ENCODE results near the gene PLEKHA6.

PLEKHA6 gene

DNA sequence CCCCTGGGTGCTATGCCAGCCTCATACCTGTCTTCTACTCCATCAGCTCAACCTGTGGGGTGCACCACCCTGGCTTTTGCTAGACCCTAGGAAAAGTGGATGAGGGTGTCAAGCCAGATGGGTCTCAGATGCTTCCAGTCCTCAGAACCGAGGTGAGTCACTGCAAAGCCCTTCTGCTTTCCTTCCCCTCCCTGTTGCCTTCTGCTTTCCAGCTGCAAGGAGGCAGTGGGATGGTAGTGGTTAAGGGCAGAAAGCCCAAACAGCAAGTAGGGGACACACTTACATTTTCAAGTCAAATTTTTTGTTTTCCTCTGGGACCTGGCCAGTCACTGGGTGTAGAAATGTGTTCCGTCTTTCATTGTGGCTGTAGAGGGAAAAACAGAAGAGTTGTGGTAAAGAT is 85.3 kb downstream of the PLEKHA6 start:
- peaks cover 2% of the 10 kb centered on the region for H3K9me3 ChIP-seq (ENCODE audit: low read length)
- H3K27me3 ChIP-seq (ENCODE audit: insufficient read depth, low read length) = no peaks in the 10 kb centered on the region
- H2AFZ ChIP-seq (ENCODE audit: low read depth, low read length) = no peak overlapping the region
- no peak overlapping the region for H3K4me3 ChIP-seq (ENCODE audit: low read length)
- H3K4me1 ChIP-seq (ENCODE audit: insufficient read depth, low read length) = peaks cover 13% of the 10 kb centered on the region
- H3K36me3 ChIP-seq (ENCODE audit: insufficient read depth, low read length) = peaks cover 51% of the 10 kb centered on the region

DNA sequence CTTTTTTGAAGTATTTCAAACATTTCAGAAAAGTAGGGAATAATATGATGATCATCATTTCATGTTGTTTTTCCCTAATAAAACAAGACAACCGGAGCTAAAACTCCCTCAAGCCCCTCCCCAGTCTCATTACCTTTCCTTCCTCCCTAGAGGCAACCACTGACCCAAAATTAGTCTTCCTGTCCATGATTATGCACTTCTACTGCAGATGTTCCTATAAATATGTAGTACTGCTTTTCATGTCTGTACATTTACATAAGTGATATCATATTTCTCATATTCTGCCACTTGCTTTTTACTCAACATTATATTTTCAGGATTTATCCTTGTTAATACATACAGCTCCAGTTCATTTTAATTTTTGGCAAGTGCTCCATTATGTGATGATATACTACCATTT is 87.2 kb downstream of the PLEKHA6 start:
- H3K36me3 ChIP-seq (ENCODE audit: insufficient read depth, low read length) = peaks cover 60% of the 10 kb centered on the region
- peaks cover 2% of the 10 kb centered on the region for H3K9me3 ChIP-seq (ENCODE audit: low read length)
- no peak overlapping the region for H2AFZ ChIP-seq (ENCODE audit: low read depth, low read length)
- no peak overlapping the region for H3K4me3 ChIP-seq (ENCODE audit: low read length)
- no peaks in the 10 kb centered on the region for H3K27me3 ChIP-seq (ENCODE audit: insufficient read depth, low read length)
- peaks cover 13% of the 10 kb centered on the region for H3K4me1 ChIP-seq (ENCODE audit: insufficient read depth, low read length)

DNA sequence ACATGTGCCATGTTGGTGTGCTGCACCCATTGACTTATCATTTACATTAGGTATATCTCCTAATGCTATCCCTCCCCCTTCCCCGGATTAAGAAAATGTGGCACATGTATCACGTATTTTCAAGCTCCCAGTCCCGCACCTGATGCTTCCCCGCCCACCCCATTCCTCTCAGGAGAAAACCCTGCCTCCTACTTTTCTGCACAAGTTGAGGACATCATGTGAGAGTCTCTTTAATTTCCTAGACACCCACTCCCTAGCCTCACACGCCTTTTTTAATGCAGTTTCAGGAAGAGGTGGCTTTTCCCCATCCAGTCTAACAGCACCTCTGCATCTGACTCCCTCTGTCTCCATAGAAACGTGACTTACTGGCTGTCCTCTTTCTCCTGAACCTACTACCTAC is 87.8 kb downstream of the PLEKHA6 start:
- Histone ChIP-seq H2AFZ (ENCODE audit: low read depth, low read length) (no peak overlapping the region), H3K4me3 (ENCODE audit: low read length) (no peak overlapping the region), H3K36me3 (ENCODE audit: insufficient read depth, low read length) (peaks cover 65% of the 10 kb centered on the region), H3K4me1 (ENCODE audit: insufficient read depth, low read length) (peaks cover 12% of the 10 kb centered on the region), H3K27me3 (ENCODE audit: insufficient read depth, low read length) (no peaks in the 10 kb centered on the region), H3K9me3 (ENCODE audit: low read length) (peaks cover 2% of the 10 kb centered on the region)

- H2AFZ ChIP-seq (ENCODE audit: low read depth, low read length) = no peak overlapping the region
- H3K9me3 ChIP-seq (ENCODE audit: low read length) = peaks cover 2% of the 10 kb centered on the region
- no peak overlapping the region for H3K4me3 ChIP-seq (ENCODE audit: low read length)
- H3K4me1 ChIP-seq (ENCODE audit: insufficient read depth, low read length) = peaks cover 12% of the 10 kb centered on the region
- H3K27me3 ChIP-seq (ENCODE audit: insufficient read depth, low read length) = no peaks in the 10 kb centered on the region
- H3K36me3 ChIP-seq (ENCODE audit: insufficient read depth, low read length) = peaks cover 76% of the 10 kb centered on the region
Observed at GRCh38 chr1:204268101-204268500, 91.6 kb downstream of the PLEKHA6 start.

GRCh38 chr1:204267191-204267601 is 92.5 kb downstream of the PLEKHA6 start:
- Histone ChIP-seq H3K4me3 (ENCODE audit: low read length) (no peak overlapping the region), H3K36me3 (ENCODE audit: insufficient read depth, low read length) (peaks cover 68% of the 10 kb centered on the region), H3K9me3 (ENCODE audit: low read length) (peaks cover 2% of the 10 kb centered on the region), H3K4me1 (ENCODE audit: insufficient read depth, low read length) (peaks cover 20% of the 10 kb centered on the region), H2AFZ (ENCODE audit: low read depth, low read length) (no peak overlapping the region), H3K27me3 (ENCODE audit: insufficient read depth, low read length) (no peaks in the 10 kb centered on the region)

GRCh38 chr1:204266504-204267034 is 93.2 kb downstream of the PLEKHA6 start:
- peaks cover 20% of the 10 kb centered on the region for H3K4me1 ChIP-seq (ENCODE audit: insufficient read depth, low read length)
- H3K36me3 ChIP-seq (ENCODE audit: insufficient read depth, low read length) = peaks cover 69% of the 10 kb centered on the region
- no peak overlapping the region for H3K4me3 ChIP-seq (ENCODE audit: low read length)
- H3K9me3 ChIP-seq (ENCODE audit: low read length) = peaks cover 2% of the 10 kb centered on the region
- H2AFZ ChIP-seq (ENCODE audit: low read depth, low read length) = no peak overlapping the region
- no peaks in the 10 kb centered on the region for H3K27me3 ChIP-seq (ENCODE audit: insufficient read depth, low read length)

- Histone ChIP-seq H3K36me3 (ENCODE audit: insufficient read depth, low read length) (peaks cover 69% of the 10 kb centered on the region), H3K4me3 (ENCODE audit: low read length) (no peak overlapping the region), H3K27me3 (ENCODE audit: insufficient read depth, low read length) (no peaks in the 10 kb centered on the region), H3K4me1 (ENCODE audit: insufficient read depth, low read length) (peaks cover 20% of the 10 kb centered on the region), H2AFZ (ENCODE audit: low read depth, low read length) (no peak overlapping the region), H3K9me3 (ENCODE audit: low read length) (peaks cover 2% of the 10 kb centered on the region)
Observed at GRCh38 chr1:204265665-204266064, 94.1 kb downstream of the PLEKHA6 start.

DNA sequence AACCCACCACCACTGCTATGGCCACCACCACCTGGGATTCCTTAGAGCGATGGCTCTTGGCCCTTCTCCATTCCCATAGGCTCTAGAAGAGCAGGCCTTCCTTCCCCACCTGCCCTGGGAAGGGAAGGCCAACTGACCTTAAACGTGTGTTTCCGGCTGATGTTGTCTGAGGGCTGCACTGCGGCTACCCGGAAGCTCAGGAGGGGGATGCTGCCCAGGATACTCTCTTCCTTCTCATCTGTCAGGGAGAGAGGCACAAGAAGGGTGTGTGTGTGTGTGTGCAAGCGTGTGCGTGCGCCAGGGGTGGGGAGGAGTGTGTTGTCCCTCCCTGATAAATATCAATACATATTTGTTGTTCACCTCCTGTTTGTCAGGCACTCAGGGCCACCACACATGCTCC is 94.9 kb downstream of the PLEKHA6 start:
- Histone ChIP-seq H3K36me3 (ENCODE audit: insufficient read depth, low read length) (peaks cover 71% of the 10 kb centered on the region), H2AFZ (ENCODE audit: low read depth, low read length) (no peak overlapping the region), H3K9me3 (ENCODE audit: low read length) (peaks cover 2% of the 10 kb centered on the region), H3K27me3 (ENCODE audit: insufficient read depth, low read length) (no peaks in the 10 kb centered on the region), H3K4me1 (ENCODE audit: insufficient read depth, low read length) (peaks cover 20% of the 10 kb centered on the region), H3K4me3 (ENCODE audit: low read length) (no peak overlapping the region)

- Histone ChIP-seq H3K4me1 (ENCODE audit: insufficient read depth, low read length) (peaks cover 20% of the 10 kb centered on the region), H3K27me3 (ENCODE audit: insufficient read depth, low read length) (no peaks in the 10 kb centered on the region), H3K4me3 (ENCODE audit: low read length) (no peak overlapping the region), H3K9me3 (ENCODE audit: low read length) (no peaks in the 10 kb centered on the region), H2AFZ (ENCODE audit: low read depth, low read length) (no peak overlapping the region), H3K36me3 (ENCODE audit: insufficient read depth, low read length) (peaks cover 72% of the 10 kb centered on the region)
Observed at GRCh38 chr1:204263254-204263910, 96.3 kb downstream of the PLEKHA6 start.

DNA sequence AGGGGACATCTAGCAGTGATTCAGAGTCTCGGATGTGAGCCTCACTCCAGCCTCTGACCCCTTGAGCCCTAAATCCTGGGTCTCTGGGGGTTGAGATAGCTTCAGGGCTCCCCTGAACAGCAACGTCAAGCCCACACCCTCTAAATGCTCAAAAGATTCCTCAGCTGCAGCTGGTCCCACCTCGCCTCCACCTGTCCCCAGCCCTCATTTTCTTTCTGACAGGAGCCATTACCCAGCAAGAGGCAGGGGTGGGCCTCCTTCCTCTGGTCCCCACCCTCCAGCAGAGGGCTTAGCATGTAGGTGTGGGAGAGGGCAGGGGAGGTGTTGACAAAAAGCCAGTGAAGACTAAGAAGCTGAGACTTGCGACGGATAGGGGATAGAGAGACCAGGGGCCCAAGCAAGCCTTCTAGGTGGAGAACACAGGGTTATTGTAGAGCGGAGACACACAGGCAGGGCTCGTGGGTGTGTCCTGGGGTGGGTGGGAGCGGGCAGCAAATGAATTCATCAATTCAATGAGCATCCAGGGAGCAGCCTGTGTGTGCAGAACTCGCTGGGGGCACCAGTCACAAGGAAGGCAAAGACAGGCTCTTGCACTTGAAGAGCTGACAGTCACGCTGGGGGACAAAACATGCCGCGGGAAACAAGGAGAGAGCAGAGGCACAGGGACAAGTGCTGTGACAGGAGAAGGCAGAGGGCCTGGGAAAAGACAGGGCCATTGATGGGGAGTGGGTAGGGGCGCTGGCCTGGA is 97.0 kb downstream of the PLEKHA6 start:
- H3K36me3 ChIP-seq (ENCODE audit: insufficient read depth, low read length) = peaks cover 67% of the 10 kb centered on the region
- peaks cover 20% of the 10 kb centered on the region for H3K4me1 ChIP-seq (ENCODE audit: insufficient read depth, low read length)
- H2AFZ ChIP-seq (ENCODE audit: low read depth, low read length) = no peak overlapping the region
- H3K4me3 ChIP-seq (ENCODE audit: low read length) = no peak overlapping the region
- H3K27me3 ChIP-seq (ENCODE audit: insufficient read depth, low read length) = no peaks in the 10 kb centered on the region
- H3K9me3 ChIP-seq (ENCODE audit: low read length) = no peaks in the 10 kb centered on the region

DNA sequence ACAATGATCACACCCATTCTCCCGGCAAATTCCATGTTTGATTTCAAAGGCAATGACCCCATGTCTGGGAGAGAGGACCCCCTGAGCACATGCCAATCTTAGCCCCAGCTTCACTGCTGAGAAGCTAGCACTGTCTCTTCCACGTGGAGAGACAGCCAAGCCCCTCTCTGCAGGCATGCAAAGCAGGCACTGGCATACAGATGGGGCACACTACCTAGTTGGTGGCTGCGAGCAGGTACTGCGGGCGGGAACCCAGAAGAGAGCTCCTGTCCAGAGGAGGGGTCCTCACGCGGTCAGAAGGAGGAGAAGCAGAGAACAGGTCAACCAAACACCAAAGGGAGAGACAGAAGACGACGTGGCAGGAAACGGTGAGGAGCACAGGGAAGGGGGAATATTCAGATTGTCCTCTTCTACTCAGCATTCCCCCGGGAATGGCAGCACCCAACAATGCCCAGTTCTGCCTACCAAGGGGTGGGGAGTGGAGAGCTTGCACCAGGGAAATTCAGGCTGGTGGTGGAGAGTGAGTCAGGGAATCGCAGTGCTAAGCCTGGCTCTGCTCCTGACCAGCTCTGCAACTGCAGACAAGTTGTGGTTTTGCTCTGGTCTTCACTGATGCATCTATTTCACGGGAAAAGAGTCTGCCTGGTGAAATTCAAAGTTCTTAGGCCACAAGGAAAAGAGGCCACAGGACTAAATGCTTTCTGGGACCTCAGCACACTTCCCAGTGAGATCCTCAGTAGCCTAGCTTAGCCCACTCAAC is 97.8 kb downstream of the PLEKHA6 start:
- Histone ChIP-seq H3K36me3 (ENCODE audit: insufficient read depth, low read length) (peaks cover 65% of the 10 kb centered on the region), H3K4me1 (ENCODE audit: insufficient read depth, low read length) (peaks cover 22% of the 10 kb centered on the region), H2AFZ (ENCODE audit: low read depth, low read length) (no peak overlapping the region), H3K27me3 (ENCODE audit: insufficient read depth, low read length) (no peaks in the 10 kb centered on the region), H3K9me3 (ENCODE audit: low read length) (no peaks in the 10 kb centered on the region), H3K4me3 (ENCODE audit: low read length) (no peak overlapping the region)

DNA sequence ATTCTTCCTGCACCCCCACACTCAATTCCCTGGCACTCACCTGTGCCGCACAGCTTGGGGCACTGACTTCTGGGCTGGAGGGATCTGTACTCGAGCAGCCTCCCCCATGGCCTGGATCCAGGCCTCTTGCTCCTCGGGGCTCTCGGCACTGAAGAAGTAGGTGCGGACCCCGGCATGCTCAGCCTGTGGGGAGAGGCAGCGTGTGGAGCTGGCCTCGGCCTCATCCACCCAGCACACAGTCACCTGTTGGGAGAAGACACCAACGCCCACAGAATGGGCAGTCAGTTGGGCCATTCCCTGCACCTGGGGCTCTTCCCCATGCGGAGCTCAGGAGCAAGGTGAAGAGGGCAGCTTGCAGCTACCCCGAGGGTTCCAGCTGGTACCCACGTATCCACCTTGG is 98.5 kb downstream of the PLEKHA6 start:
- Histone ChIP-seq H3K27me3 (ENCODE audit: insufficient read depth, low read length) (no peaks in the 10 kb centered on the region), H3K4me1 (ENCODE audit: insufficient read depth, low read length) (peaks cover 29% of the 10 kb centered on the region), H2AFZ (ENCODE audit: low read depth, low read length) (no peak overlapping the region), H3K4me3 (ENCODE audit: low read length) (no peak overlapping the region), H3K9me3 (ENCODE audit: low read length) (no peaks in the 10 kb centered on the region), H3K36me3 (ENCODE audit: insufficient read depth, low read length) (peaks cover 64% of the 10 kb centered on the region)

DNA sequence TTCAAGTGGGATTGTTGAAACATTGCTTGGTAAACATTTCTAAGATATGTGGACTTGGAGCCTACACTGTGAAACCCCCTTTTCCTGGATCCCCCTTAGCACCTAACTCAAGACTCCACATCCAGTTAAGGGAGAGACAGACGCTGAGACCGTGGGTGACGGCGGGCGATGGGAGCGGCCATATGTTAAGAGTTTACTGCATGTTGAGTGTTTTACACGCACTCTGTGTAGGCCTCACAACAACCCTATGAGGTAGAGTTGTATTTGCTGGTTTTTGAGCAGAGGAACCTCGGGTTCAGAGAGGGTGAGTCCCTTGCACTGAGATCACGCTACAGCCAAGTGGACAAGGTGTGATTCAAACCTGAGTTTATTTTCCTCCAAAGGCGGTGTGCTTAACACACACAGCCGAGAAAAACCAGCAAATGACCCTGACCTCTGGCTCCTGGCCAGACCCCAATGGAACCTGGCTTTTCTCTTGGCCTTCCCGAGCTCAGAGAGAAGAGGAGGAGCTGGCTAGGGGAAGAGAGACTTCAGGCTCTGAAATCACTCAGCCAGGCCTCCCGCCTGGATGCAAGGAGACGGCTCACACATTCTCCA is 99.0 kb downstream of the PLEKHA6 start:
- Histone ChIP-seq H3K9me3 (ENCODE audit: low read length) (no peaks in the 10 kb centered on the region), H3K36me3 (ENCODE audit: insufficient read depth, low read length) (peaks cover 59% of the 10 kb centered on the region), H3K4me1 (ENCODE audit: insufficient read depth, low read length) (peaks cover 34% of the 10 kb centered on the region)

More for the DNA sequence above, 99.0 kb downstream of the PLEKHA6 start:
- no peak overlapping the region for H3K4me3 ChIP-seq (ENCODE audit: low read length)
- H2AFZ ChIP-seq (ENCODE audit: low read depth, low read length) = no peak overlapping the region
- no peaks in the 10 kb centered on the region for H3K27me3 ChIP-seq (ENCODE audit: insufficient read depth, low read length)

Data from neuron (in vitro differentiated cells).